ENCODE data around the gene COL9A2. TPM values are rescaled to one million over a fixed set of nuclear protein-coding genes. Genes with fewer than 3 reads are reported as not detected.

Gene COL9A2
- total and polyA plus RNA-seq, 2 donors (not counting 1 experiment from before 2014, with no cell fraction given), result 14.8 to 30.6 TPM

- Mint-ChIP-seq H3K4me3 (peak overlapping the region; percentile 97), H3K4me1 (peaks cover 32% of the 10 kb centered on the region), H3K9me3 (ENCODE audit: insufficient read depth) (no peaks in the 10 kb centered on the region), H3K27ac (peak overlapping the region; percentile 99), H3K27me3 (no peaks in the 10 kb centered on the region)
- Histone ChIP-seq H3K9me3 (ENCODE audit: control extremely low read depth in 1 of 3, control insufficient read depth in 2 of 3, insufficient read depth in 1 of 3, low read length in 2 of 3) (no peaks in the 10 kb centered on the region), H3K4me1 (ENCODE audit: control insufficient read depth in 2 of 2, insufficient read depth in 2 of 2, low read length in 2 of 2) (peaks cover 9 to 10% of the 10 kb centered on the region in 2 donors), H3K4me2 (replicated peaks; ENCODE audit: low read depth, low read length, poor library complexity, severe bottlenecking) (peak overlapping the region; percentile 91), H3K9ac (ENCODE audit: low read length) (peak overlapping the region; percentile 97), H3K4me3 (ENCODE audit: control extremely low read depth in 1 of 5, extremely low read depth in 1 of 5, insufficient read depth in 1 of 5, low read depth in 2 of 5, low read length in 4 of 5) (peak overlapping the region; percentile 80 to 98 (median 96)), H3K36me3 (replicated peaks in 1 of 2; ENCODE audit: control extremely low read depth in 1 of 2, control insufficient read depth in 1 of 2, extremely low read depth in 1 of 2, insufficient read depth in 2 of 2, low read length in 1 of 2) (peaks cover 2 to 31% of the 10 kb centered on the region in 2 experiments), H4K20me1 (ENCODE audit: control insufficient read depth, insufficient read depth, low read length, poor library complexity, severe bottlenecking) (no peaks in the 10 kb centered on the region), H3K27ac (ENCODE audit: low read length in 2 of 2) (peak overlapping the region; percentile 99), H2AFZ (ENCODE audit: insufficient read depth, low read depth, low read length, poor library complexity, severe bottlenecking) (peak overlapping the region; percentile 92), H3K79me2 (ENCODE audit: control insufficient read depth, insufficient read depth, low read length) (peaks cover 44% of the 10 kb centered on the region), H3K27me3 (replicated peaks in 1 of 4; ENCODE audit: control extremely low read depth in 1 of 4, control insufficient read depth in 3 of 4, insufficient read depth in 4 of 4, low read length in 3 of 4) (no peaks in the 10 kb centered on the region)
- DNase-seq, result no peak
- intact Hi-C loops (cut with micrococcal nuclease), result loop anchor here (1.0 to 10.0 kb wide), 6 partner anchors 57 to 273 kb away; partner anchors contain the start of genes RLF and ZNF684
- CTCF ChIA-PET, result interaction anchor here (1.4 kb wide), 1 partner anchor 80 kb away, joined by 3 read pairs; no protein-coding TSS in a partner anchor
- TF ChIP-seq EZH2 (IDR thresholded peaks at IDR 0.05; ENCODE audit: borderline replicate concordance, insufficient read depth, low read depth, low read length, poor library complexity, severe bottlenecking), result no peak
- no peak for TF ChIP-seq CTCF (IDR thresholded peaks at IDR 0.05)
- POLR2A ChIA-PET, result interaction anchor here (0.6 to 0.8 kb wide), 2 partner anchors 57 to 115 kb away, joined by 4 to 7 read pairs; partner anchors contain the start of gene SMAP2
- WGBS (ENCODE audit: insufficient coverage), result 0% methylated on average over 10 of the region's 10 CpGs
- no peak for ATAC-seq (ENCODE audit: low read depth)
Observed at GRCh38 chr1:40258445-40258769, 58.7 kb downstream of the COL9A2 start.

- H3K4me1 Mint-ChIP-seq, result peaks cover 32% of the 10 kb centered on the region
- POLR2A ChIA-PET, result interaction anchor here (0.7 to 1.3 kb wide), 9 partner anchors 34 to 1157 kb away, joined by 3 to 11 read pairs (median 4); partner anchors contain the start of genes CAP1, COL9A2 and SMAP2
Observed at GRCh38 chr1:40257688-40258444, 59.2 kb downstream of the COL9A2 start, which contains the start of gene ZMPSTE24. ZMPSTE24 (plus strand) TSS chr1:40258236; CDS start chr1:40258272, 36 bp downstream.

More at GRCh38 chr1:40257688-40258444, 59.2 kb downstream of the COL9A2 start, which contains the start of gene ZMPSTE24:
- peaks cover 41% of the 10 kb centered on the region for H3K79me2 ChIP-seq (ENCODE audit: control insufficient read depth, insufficient read depth, low read length)
- Mint-ChIP-seq H3K4me3 (peak within 1 kb of the TSS; percentile 97), H3K27me3 (no peaks in the 10 kb centered on the region), H3K9me3 (ENCODE audit: insufficient read depth) (no peaks in the 10 kb centered on the region), H3K27ac (peak within 1 kb of the TSS; percentile 99)
- peak; percentile 98 for DNase-seq
- CTCF ChIA-PET, result interaction anchor here (0.6 to 1.4 kb wide), 3 partner anchors 80 to 142 kb away, joined by 3 read pairs; no protein-coding TSS in a partner anchor
- no peaks in the 10 kb centered on the region for H3K27me3 ChIP-seq (replicated peaks in 1 of 4; ENCODE audit: control extremely low read depth in 1 of 4, control insufficient read depth in 3 of 4, insufficient read depth in 4 of 4, low read length in 3 of 4)
- peak within 1 kb of the TSS; percentile 91 for H3K4me2 ChIP-seq (replicated peaks; ENCODE audit: low read depth, low read length, poor library complexity, severe bottlenecking)
- under 1% methylated on average over 48 of the region's 48 CpGs for WGBS (ENCODE audit: insufficient coverage)
- H3K4me1 ChIP-seq (ENCODE audit: control insufficient read depth in 2 of 2, insufficient read depth in 2 of 2, low read length in 2 of 2), result peaks cover 9 to 10% of the 10 kb centered on the region in 2 donors
- H3K27ac ChIP-seq (ENCODE audit: low read length in 2 of 2), result peak within 1 kb of the TSS; percentile 99
- intact Hi-C loops (cut with micrococcal nuclease), result loop anchor here (1.0 to 10.0 kb wide), 7 partner anchors 57 to 273 kb away; partner anchors contain the start of genes RLF, ZFP69B and ZNF684
- ATAC-seq (ENCODE audit: low read depth), result peak; percentile 94
- TF ChIP-seq EZH2 (IDR thresholded peaks at IDR 0.05; ENCODE audit: borderline replicate concordance, insufficient read depth, low read depth, low read length, poor library complexity, severe bottlenecking), result no peak
- no peak for TF ChIP-seq CTCF (IDR thresholded peaks at IDR 0.05)
- H4K20me1 ChIP-seq (ENCODE audit: control insufficient read depth, insufficient read depth, low read length, poor library complexity, severe bottlenecking), result no peaks in the 10 kb centered on the region
- H3K9ac ChIP-seq (ENCODE audit: low read length), result peak within 1 kb of the TSS; percentile 97
- peaks cover 2 to 26% of the 10 kb centered on the region in 2 experiments for H3K36me3 ChIP-seq (replicated peaks in 1 of 2; ENCODE audit: control extremely low read depth in 1 of 2, control insufficient read depth in 1 of 2, extremely low read depth in 1 of 2, insufficient read depth in 2 of 2, low read length in 1 of 2)
- no peaks in the 10 kb centered on the region for H3K9me3 ChIP-seq (ENCODE audit: control extremely low read depth in 1 of 3, control insufficient read depth in 2 of 3, insufficient read depth in 1 of 3, low read length in 2 of 3)
- H3K4me3 ChIP-seq (ENCODE audit: control extremely low read depth in 1 of 5, extremely low read depth in 1 of 5, insufficient read depth in 1 of 5, low read depth in 2 of 5, low read length in 4 of 5), result peak within 1 kb of the TSS; percentile 80 to 98 (median 96)
- H2AFZ ChIP-seq (ENCODE audit: insufficient read depth, low read depth, low read length, poor library complexity, severe bottlenecking), result peak within 1 kb of the TSS; percentile 92
